GM23338 (cell line): ENCODE data around the gene FBXL19. TPM values are rescaled to one million over a fixed set of nuclear protein-coding genes. Genes with fewer than 3 reads are reported as not detected.
"Not testable (repeated sequence)": the region's sequence is repeated elsewhere in the genome, so short reads cannot be mapped to it uniquely, and the experiment has no call there.

ENCODE experiments used
- ATAC-seq: fragments of 200-7000 bp; cut with Tn5 transposase; 3 replicates; pipeline ENCODE4 v1.9.1; 2020
- DNase-seq: peaks from one replicate; pipeline ENCODE4 v3.0.0-alpha.2; 2015; ENCODE audit warnings: low spot score
- H2AFZ ChIP-seq: fragments of 200-600 bp; sonication (generic); 2 replicates; pipeline ENCODE4 v1.8.0; 2016; ENCODE audit warnings: antibody characterized with exemption, mild to moderate bottlenecking, moderate library complexity
- H3F3A ChIP-seq: fragments of 200-600 bp; sonication (generic); replicated peaks from 2 replicates; pipeline ENCODE4 v1.8.0; 2017; ENCODE audit warnings: antibody characterized with exemption, mixed run types, low read depth
- H3K27ac ChIP-seq: fragments of 200-600 bp; sonication (generic); 2 replicates; pipeline ENCODE4 v1.6.1; 2016; ENCODE audit warnings: low read depth
- H3K27me3 ChIP-seq: fragments of 200-600 bp; sonication (generic); 2 replicates; pipeline ENCODE4 v1.8.0; 2016; ENCODE audit warnings: mild to moderate bottlenecking, mixed run types, moderate library complexity; ENCODE audit not compliant: insufficient read depth
- H3K36me3 ChIP-seq: fragments of 200-600 bp; sonication (generic); 2 replicates; pipeline ENCODE4 v1.8.0; 2016; ENCODE audit warnings: mild to moderate bottlenecking; ENCODE audit not compliant: insufficient read depth
- H3K4me1 ChIP-seq: fragments of 200-600 bp; sonication (generic); 2 replicates; pipeline ENCODE4 v1.8.0; 2016; ENCODE audit warnings: mild to moderate bottlenecking, moderate library complexity; ENCODE audit not compliant: insufficient read depth
- H3K4me2 ChIP-seq: fragments of 200-600 bp; sonication (generic); 2 replicates; pipeline ENCODE4 v1.7.1; 2017; ENCODE audit warnings: mixed run types
- H3K4me3 ChIP-seq: fragments of 200-600 bp; sonication (generic); 2 replicates; pipeline ENCODE4 v1.6.1; 2016; ENCODE audit warnings: mixed run types
- H3K79me2 ChIP-seq: fragments of 200-600 bp; sonication (generic); replicated peaks from 2 replicates; pipeline ENCODE4 v1.8.0; 2017; ENCODE audit warnings: mild to moderate bottlenecking; ENCODE audit not compliant: insufficient read depth
- H3K9me2 ChIP-seq: fragments of 200-600 bp; sonication (generic); 2 replicates; pipeline ENCODE4 v1.8.0; 2017; ENCODE audit not compliant: insufficient read depth
- H4K20me1 ChIP-seq: fragments of 200-600 bp; sonication (generic); replicated peaks from 2 replicates; pipeline ENCODE4 v1.8.0; 2017; ENCODE audit warnings: mild to moderate bottlenecking; ENCODE audit not compliant: insufficient read depth
- H3K27ac Mint-ChIP-seq: 2 replicates; pipeline ENCODE4 v1.8.0; 2020; ENCODE audit warnings: inconsistent platforms, mild to moderate bottlenecking, moderate library complexity, mixed read lengths
- H3K27me3 Mint-ChIP-seq: 3 replicates; pipeline ENCODE4 v1.8.0; 2022; ENCODE audit warnings: low read depth, mild to moderate bottlenecking, moderate library complexity, mixed read lengths, inconsistent platforms; ENCODE audit not compliant: insufficient read depth, poor library complexity
- H3K36me3 Mint-ChIP-seq: 3 replicates; pipeline ENCODE4 v1.8.0; 2021; ENCODE audit warnings: low read depth, mild to moderate bottlenecking, inconsistent platforms, moderate library complexity, mixed read lengths
- H3K4me1 Mint-ChIP-seq: 3 replicates; pipeline ENCODE4 v1.8.0; 2020; ENCODE audit warnings: mild to moderate bottlenecking, inconsistent platforms, mixed read lengths
- H3K4me3 Mint-ChIP-seq: 3 replicates; pipeline ENCODE4 v1.8.0; 2021; ENCODE audit warnings: moderate library complexity, mild to moderate bottlenecking, inconsistent platforms, mixed read lengths
- H3K9me3 Mint-ChIP-seq: 3 replicates; pipeline ENCODE4 v1.8.0; 2020; ENCODE audit warnings: moderate library complexity, mild to moderate bottlenecking, inconsistent platforms, mixed read lengths
- EZH2phosphoT487 ChIP-seq: fragments of 200-600 bp; sonication (generic); IDR thresholded peaks from one replicate; pipeline ENCODE4 v1.8.1; 2018; ENCODE audit warnings: antibody characterized with exemption; ENCODE audit not compliant: unreplicated experiment
- REST ChIP-seq: IDR thresholded peaks from one replicate; pipeline ENCODE4 v1.6.1; 2018; ENCODE audit warnings: antibody characterized with exemption; ENCODE audit not compliant: unreplicated experiment
- ZNF462 ChIP-seq: fragments of 250-450 bp; sonication (Bioruptor Pico); IDR thresholded peaks from 2 replicates; pipeline ENCODE4 v1.5.0; 2020; ENCODE audit warnings: mild to moderate bottlenecking, moderate library complexity
- polyA plus RNA-seq: library from polyadenylated mRNA; unstranded; fragments of >200 nt; fragmentation: Nextera tagmentation; extraction: Ambion mirVana; gene quantifications from 2 replicates; pipeline ENCODE4 v1.2.1, GENCODE V29; 2016
- total RNA-seq: library from RNA; depleted of rRNA; stranded (reverse); fragments of >200 nt; shearing (Covaris generic); gene quantifications from 2 replicates; pipeline ENCODE4 v1.2.3, GENCODE V29; 2014

Gene FBXL19
- total and polyA plus RNA-seq, 2 experiments from 2014 or later, result 12.5 to 71.5 TPM

GRCh38 chr16:30889721-30890120 is 33.7 kb upstream of the FBXL19 start (continued):
- no peak for TF ChIP-seq ZNF462 (CRISPR knock-in tag)
- TF ChIP-seq EZH2phosphoT487, result no peak
- no peak for TF ChIP-seq REST

GRCh38 chr16:30891043-30891823 is 32.1 kb upstream of the FBXL19 start:
- Mint-ChIP-seq H3K36me3 (peaks cover 19% of the 10 kb centered on the region), H3K27me3 (peaks cover 19% of the 10 kb centered on the region), H3K4me1 (peaks cover 26% of the 10 kb centered on the region)
- Histone ChIP-seq H3K27me3 (peaks cover 10% of the 10 kb centered on the region), H3K4me1 (peaks cover 25% of the 10 kb centered on the region), H3F3A (peaks cover 19% of the 10 kb centered on the region)
- H3K9me3 Mint-ChIP-seq, H3K36me3 ChIP-seq, H3K79me2 ChIP-seq, H2AFZ ChIP-seq, H3K4me2 ChIP-seq, DNase-seq, H4K20me1 ChIP-seq, H3K4me3 ChIP-seq, H3K4me3 Mint-ChIP-seq, ATAC-seq, H3K27ac Mint-ChIP-seq, H3K9me2 ChIP-seq, H3K27ac ChIP-seq: not testable (repeated sequence)
